NCI-H345 (cell line): Measurements from ENCODE around the gene PPP1R2.
A peak's percentile ranks its signal among the peaks of the same experiment; 100 is the strongest.

Experiments
- DNase-seq: peaks from one replicate; lab custom pipeline; 2025; lab: John Stamatoyannopoulos, UW

Gene PPP1R2

DNA sequence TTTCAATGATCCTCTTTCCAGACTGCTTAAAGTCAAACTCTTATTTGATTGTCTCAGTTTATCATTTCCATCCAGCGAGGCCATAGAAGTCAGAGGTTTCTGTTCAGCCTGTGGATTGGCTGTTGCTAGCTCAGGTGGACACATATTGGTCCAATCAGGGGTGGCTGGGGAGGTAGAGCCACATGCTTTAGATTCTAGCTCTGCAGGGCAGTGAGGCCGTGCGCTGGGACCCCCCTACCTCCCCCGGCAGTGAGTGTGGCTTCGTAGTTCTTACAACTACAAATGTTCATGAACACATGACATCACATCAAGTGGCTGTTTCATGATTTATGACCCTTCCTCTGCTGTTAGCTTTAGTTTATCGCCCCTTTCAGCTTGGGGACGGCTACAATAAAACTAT is 22.6 kb upstream of the PPP1R2 start:
- no peak for DNase-seq

DNA sequence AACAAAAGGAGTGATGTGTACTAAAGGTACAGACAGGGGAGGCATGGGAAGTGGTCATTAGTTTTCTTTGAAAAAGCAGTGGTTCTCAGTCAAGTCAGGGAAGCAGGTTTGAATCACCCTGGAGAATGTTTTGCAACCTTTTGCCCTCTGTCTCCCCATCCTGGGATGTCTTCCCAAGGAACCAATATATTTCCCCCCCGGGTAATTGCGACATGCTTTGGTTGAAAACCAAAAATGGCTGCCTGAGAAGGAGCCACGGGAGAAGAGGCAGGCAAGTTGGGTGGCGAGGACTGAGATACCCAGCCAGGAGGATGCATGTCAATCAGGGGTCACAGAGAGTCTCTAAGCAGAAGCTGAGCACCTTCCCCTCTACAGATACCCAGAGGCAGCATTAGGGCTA is 20.2 kb upstream of the PPP1R2 start:
- DNase-seq = no peak

DNA sequence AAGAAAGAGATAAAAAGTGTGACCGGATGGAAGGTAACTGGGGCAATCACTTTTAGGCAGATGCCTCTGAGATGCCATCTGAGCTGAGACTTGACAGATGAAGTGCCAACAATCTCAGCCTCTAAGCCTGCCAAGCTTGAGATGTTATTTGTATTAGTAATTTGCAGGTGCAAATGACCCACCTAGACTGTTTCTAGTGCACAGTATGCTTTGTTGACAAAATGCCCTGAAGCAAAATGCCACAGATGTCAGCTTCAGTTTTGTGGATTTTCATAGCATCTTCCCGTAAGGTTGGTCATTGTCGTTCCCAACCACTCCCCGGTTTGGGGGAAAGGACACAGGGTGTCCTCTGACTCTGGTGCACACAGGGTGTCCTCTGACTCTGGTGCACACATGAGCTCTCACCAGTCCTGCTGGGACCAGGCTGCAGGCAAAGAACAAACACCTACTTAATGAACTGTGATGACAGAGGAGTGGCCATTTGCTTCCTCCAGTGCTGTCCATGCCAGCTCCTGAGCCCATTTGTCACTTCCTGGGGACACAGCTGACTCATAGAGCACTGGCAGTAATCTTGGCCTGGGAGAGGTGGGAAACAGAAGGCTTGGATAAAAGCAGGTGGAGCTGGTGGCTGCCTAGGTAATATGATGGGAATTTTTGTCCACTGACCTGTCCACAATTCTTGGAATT is 16.7 kb upstream of the PPP1R2 start:
- DNase-seq = no peak

DNA sequence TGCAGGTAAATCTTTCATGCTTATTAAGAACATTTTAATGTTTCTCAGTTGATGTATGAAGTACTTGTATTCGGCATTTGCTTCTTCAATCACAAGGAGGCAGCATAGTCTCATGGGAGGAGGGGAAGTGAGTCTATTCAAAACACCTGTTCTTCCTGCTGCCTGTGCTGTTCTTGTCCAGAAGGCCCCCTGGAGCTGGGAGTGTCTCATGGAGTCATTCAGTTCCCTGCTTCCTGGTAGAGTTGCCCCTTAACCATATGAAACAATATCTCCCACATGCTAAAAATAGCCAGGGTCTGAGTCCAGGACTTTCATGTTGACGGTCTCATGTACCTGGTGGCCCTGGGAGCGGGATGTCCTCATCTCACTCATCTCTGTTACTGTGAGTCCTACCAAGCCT is 15.5 kb upstream of the PPP1R2 start:
- peak; percentile 56 for DNase-seq

DNA sequence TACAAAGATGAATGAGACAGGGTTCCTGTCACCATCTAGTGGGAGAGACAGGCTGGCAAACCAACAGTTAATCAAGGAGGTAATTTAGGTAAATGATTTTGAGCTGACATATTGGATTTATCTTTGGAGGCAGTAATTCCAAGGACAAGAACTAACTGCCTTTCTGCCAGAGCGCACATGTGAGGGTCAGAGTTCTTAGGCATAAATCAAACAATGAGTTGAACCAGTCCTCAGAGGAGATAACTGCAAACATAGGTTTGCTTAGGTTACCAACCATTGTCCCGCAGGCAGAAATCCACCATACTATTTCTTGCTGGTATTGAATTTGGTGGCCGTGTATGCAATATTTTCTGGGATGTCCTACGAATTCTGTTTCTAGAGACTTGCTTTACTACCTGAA is 14.2 kb upstream of the PPP1R2 start:
- DNase-seq = no peak

DNA sequence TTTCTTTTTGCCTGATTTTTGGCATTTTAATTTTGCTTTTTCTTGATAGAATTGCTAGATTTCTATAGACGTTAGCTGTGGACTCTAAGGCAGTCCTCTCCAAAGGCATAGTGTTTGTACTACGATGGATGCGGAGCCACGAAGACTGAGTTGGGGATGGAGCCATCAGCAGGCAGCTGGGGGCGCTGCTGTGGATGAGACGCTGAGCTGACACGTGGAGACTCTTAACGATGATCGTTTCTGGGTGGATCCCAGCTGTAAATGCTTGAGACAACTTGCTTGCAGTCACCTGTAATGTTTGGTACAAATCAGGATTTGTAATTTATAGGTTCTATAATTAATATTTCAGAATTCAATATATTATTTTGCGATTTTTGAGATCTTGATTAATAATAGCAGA is 13.3 kb upstream of the PPP1R2 start:
- no peak for DNase-seq

DNA sequence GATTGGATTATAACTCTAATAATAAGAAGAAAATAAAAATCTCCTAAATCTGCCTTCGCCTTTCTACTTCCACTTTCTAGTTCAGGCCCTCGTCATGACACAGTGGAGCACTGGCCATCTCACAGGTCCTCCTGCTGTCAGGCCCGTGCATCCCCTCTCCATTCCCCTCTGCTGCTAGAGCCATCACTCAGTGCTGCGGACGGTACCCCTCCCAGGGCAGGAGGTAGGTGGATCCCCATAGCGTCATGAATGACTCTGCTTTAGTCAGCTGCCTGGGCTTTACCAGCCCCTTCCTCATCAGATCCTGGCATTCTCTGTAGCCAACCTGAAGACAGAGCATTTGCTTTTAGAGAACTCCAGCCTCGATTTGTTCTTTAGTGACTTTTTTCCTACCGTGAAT is 12.0 kb upstream of the PPP1R2 start:
- DNase-seq = no peak

DNA sequence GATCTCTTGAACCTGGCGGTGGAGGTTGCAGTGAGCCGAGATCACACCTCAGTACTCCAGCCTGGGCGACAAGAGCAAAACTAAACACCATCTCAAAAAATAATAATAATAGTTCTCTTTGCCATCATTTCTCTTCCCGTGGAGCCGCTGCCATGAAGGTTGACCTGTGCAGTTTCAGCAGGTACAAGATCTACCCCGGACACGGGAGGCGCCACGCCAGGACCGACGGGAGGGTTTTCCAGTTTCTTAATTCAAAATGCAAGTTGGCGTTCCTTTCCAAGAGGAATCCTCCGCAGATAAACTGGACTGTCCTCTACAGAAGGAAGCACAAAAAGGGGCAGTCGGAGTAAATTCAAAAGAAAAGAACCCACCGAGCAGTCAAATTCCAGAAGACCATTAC is 11.3 kb upstream of the PPP1R2 start:
- DNase-seq = no peak

DNA sequence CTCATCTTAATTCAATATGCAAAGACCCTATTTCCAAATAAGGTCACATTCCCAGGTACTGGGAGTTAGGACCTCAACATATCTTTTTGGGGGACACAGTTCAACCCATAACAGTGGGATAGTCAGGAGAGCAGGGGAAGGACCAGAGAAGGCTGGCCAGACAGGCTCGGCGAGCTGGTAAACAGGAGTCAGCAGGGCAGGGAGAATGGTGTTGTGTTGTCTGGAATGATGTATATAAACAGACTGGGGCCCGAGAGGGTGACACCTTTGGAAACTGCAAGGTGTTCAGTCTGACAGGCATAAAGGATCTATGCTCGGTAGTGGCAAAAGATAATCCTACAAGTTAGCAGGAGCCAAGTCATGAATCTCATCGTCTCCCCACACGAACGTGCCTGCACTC is 10.1 kb upstream of the PPP1R2 start:
- no peak for DNase-seq

DNA sequence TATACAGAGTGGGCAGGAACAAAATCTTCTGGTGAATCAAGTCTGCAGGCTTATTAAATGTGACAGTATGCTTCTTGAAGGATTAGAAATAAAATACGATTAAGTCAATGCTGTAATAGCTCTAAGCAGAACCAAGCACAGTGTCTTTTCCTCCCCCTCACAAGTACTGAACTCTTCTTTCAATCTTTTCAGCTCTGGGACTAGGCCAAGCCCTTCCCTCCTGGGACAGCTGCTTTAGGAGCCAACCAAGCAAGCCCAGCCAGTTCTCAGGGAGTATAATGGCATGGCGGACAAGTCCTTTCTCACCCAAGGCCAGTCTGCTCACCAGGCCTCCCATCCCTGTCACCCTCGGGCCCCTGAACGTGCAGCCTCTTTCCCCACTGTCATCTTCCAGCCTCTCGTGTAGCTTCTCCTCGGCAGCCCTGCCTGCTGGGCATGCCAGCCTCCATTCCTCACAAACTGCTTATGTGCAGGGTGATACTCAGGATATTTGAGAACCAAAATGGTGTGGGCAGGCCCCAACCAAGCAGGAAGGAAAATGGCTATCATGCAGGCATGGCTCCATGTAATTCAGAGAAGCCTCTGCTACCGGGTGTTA is 8.4 kb upstream of the PPP1R2 start:
- DNase-seq = no peak

DNA sequence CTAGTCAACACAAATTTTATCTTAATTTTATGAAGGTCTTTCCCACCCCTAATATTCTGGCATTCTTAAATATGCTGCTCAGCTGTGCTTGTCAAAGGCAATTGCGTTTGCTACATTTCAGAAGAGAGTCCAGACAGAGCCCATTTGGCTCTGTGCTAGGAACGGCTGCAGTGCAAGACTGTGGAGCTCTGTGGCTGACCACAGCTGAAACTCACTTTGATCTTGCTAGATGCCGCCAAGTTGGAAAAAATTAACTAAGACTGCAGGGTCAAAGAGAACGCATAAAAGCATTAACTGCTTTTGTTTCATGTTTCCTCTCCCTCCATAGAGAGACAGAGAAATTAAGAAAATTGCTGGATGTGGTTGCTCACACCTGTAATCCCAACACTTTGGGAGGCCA is 7.6 kb upstream of the PPP1R2 start:
- DNase-seq = no peak

DNA sequence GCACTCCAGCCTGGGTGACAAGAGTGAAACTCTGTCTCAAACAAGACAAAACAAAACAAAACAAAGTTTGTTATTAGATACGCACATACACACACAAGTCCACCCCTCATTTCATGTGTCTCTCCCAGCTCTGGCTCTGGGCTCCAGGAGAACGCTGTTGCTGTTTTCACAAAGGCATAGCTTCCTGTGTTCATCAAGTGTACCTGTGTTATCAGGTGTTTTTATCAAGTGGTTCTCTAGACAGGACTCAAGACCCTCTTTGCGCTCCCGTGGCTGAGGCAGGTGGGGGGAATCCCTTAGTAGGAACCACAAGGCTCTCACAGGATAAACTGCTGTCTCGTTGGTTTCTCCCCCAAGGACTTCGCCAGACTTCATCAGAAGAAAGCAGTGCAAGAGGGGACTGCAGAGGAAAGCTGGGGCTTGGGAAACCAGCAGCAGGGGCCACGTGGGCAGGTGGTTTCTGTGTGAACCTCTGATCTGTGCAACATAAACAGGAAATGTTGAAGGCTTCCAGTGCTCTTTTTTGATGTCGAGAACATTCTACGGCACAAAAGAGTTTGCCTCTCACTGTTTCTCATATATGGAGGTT is 6.9 kb upstream of the PPP1R2 start:
- DNase-seq = no peak

DNA sequence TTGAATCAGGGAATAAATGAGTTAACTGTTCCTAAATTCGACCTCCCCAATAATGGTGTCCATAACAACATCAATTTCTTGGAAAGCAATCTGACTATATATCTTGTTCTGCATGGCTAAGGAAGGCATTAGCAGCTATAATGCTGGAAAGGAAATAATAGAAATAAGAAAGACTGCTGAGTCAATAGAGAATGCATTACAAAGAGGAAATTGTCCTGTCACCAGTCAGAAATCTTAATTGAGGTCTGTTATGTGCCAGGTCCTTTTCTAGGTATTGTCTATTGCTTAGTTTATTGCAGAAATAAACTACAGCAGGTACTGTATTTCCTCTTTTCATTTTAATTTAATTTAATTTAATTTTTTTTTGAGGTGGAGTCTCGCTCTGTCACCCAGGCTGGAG is 5.9 kb upstream of the PPP1R2 start:
- DNase-seq = no peak

DNA sequence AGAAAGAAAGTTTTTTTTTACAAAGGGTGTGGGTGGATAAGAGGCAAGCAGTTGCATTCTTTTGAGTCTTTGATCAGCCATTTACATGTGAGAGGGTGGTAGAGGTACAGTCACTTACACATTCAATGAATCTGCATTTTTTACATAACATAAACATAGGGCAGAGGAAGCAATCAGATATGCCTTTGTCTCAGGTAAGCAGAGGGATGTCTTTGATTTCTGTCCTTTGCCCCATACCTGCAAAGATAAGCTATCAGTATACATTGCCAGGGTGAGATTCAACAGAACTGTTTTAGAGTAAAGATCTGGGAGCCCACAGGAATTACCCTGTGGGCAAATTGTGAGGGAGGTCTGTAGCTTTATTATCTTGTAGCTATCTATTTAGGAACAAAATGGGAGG is 5.4 kb upstream of the PPP1R2 start:
- DNase-seq = no peak

DNA sequence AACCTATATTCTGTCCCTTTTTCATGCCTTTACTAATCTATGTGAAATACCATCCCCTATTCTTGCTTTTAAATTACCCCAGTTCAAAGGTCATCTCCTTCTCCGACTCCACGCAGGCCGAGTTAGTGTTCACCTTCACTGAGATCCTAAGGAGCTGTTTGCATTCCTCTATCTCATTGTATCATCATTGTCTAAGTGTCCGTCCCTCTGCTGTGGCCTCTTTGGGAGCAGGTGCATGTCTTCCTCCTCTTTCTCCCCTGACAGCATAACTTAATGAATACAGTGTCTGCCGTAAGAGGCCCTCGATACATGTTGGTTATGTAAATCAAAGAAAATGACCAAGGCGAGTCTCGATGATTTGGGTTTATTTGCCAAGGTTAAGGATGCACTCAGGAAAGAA is 4.9 kb upstream of the PPP1R2 start:
- DNase-seq = no peak

DNA sequence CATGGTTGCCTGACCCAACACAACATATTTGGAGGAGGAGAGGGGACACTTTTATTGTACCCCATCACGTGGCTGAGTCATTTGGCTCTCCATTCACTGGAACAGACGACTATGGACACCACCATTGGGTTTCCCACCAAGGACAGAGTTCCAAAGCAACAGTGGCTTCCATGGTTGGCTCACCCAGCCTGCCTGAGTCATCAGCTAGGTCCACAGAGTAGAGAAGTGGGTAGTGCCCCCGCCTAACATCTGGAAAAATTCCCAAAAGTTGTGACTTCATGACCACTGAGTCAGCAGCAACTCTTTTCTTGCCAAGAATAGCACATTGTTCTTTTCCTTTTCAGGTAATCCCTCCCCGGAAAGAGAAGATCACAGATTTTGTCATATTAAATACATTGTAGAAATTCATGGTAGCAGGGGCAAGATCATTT is 3.0 kb upstream of the PPP1R2 start:
- DNase-seq = no peak

DNA sequence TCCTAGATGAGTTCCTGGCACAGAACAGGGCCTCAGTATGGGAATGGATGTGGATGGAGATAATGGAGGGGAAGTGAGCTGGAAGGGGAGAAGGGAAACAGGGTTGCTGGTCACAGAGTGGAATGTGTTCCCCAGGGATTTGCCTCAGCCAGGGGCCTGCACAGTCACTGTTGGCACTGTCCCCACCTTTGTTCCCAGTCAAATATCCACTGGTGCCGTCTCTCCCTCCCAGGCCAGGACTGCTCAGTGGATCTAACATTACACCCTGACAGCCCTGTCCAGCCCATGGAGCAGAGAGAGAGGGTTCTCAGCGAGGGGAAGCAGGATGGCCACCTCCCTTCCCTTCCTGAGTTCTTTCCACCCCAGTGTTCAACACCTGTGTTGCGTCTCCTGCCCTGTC is 1.5 kb upstream of the PPP1R2 start:
- no peak for DNase-seq

DNA sequence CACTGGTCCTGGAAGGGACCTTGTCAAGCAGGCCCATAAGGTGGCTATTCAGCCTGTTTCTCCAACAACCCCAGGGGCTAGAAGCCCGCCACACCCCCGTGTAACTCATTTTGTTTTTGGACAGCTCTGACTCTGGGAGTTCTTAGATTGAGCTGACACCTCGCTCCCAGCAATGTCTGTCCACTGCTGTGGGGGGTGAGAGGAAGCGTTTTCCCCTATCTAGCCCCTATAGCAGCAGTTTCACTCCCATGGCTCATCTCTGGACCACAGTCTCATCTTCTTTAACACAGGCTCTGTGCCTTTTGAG is 1.1 kb upstream of the PPP1R2 start:
- DNase-seq = no peak

DNA sequence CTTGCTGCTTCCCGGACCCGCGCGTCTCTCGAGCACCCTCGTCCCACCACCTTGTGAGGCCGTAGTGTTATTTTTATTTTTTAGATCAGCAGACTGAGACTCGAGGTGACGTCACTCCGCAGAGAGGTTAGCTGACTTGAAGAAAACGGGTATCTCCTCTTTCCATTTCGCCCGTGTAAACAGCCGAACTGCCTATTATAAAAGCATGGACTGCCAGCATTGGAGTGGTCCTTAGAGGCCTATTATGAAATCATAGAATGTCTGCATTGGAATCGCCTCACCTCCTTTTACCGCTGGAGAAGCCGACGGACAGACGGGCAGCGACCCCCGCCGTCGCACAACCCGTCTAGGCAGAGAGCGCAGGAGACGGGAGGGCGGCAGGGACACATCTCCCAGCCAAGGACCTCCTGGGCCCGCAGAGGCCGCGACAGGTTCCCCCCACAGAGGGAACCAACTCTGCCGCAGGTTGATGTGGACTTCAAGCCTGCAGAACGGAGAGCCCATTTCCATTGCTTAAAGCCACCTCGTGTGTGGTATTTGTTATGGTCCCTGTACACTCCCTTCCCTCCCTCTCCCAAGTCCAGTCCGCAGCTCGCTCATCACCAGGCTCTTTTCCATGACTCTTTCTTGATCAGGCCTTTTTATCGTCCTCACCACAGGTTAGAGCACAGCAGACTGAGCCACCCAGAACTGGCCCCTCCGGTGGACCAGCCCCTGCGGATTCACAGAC is 540 bp upstream of the PPP1R2 start:
- no peak for DNase-seq

DNA sequence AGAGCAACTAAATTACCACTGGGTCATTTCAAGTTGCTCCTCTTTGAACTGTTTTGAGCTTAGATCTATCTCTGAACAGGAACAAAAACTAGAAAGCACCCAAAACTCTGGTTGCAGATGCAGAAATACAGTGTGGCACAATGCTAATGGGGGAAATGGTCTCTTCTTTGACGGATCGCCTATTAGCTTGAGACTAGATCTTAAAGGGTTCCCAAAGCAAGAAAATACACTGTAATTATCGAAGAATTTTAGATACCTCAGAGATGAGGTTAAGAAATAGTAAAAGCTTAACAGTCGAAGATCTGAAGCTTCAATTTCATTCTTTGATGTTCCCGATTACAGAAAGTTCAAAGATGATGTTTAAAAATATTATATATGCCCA is 818 bp downstream of the PPP1R2 start:
- no peak for DNase-seq

DNA sequence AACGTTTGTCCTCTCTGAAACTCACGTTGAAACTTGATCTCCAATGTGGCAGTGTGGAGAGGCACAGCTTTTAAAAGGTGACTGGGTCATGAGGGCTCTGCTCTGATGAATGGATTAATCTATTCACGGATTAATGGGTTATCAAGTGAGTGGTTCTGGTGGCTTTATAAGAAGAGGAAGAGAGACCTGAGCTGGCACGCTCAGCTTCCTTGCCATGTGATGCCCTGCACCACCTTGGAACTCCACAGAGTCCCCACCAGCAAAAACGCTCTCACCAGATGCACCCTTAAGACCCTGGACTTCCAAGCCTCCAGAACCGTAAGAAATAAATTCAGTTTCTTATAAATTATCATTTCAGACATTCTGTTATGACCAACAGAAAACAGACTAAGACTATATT is 2.6 kb downstream of the PPP1R2 start:
- DNase-seq = no peak

DNA sequence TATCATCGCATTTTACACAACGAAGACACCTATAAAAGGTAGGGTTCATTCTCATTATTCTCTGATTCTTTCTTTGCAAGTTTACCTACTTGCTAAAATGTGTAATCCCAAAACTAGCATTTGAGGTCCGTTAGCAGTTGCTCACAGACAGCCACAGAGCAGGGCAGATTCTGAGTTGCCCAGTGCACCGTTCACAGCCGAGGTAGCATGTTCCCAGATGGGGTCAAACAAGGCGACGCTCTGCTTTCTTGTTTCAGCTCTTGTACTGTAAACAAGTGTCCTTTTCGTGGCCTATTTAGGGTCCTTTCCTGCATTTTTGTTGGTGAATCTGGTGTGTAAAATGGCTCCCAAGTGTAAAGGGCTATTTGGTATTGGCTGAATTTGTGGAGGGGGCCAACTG is 3.1 kb downstream of the PPP1R2 start:
- no peak for DNase-seq

DNA sequence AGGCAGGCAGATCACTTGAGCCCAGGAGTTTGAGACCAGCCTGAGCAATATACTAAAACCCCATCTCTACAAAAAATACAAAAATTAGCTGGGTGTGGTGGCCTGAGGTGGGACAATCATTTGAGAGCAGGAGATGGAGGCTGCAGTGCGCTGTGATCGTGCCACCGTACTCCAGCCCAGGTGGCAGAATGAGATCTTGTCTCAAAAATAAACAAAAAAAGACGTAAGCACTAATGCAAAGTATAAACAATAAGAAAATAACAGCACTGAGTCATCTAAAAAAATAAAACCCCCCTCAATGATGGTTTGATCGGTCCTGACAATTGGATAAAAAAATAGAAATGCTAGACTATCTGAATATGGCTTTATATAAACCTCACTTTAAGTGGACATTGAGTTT is 3.6 kb downstream of the PPP1R2 start:
- no peak for DNase-seq

DNA sequence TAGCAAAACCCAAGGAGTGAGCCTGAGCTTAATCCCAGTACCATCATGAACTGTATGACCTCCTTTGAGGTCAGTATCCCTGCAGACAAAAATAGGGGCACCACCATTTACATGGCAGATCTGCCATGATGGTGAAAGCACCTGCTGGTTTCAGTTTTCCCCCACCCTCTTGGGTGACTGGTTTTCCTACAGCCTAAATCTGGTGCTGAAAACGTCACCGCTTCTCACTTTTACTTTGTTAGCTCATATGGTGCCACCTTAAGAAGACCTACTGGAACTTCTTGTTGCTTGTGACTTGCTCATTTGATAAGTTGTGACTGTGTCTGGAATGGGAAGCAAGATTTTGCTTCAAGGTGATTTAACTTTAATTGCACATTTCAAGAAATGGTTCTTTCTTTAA is 5.1 kb downstream of the PPP1R2 start:
- DNase-seq = no peak
